ENCODE data around the gene SULT1A1.

- TF ChIP-seq EZH2 (IDR thresholded peaks at IDR 0.05; ENCODE audit: borderline replicate concordance, insufficient read depth, low read depth, low read length, poor library complexity, severe bottlenecking): no peak
- TF ChIP-seq CTCF (IDR thresholded peaks at IDR 0.05): no peak
Observed at GRCh38 chr16:28580726-28581315, 29.0 kb downstream of the SULT1A1 start.
